NCI-H1105 treated with DMSO at 0.1 percent for 48 hours (cell line): ENCODE measurements around the gene APBA1.

ENCODE experiments used
- DNase-seq: peaks from one replicate; lab custom pipeline; 2025; lab: John Stamatoyannopoulos, UW

APBA1 gene

DNA sequence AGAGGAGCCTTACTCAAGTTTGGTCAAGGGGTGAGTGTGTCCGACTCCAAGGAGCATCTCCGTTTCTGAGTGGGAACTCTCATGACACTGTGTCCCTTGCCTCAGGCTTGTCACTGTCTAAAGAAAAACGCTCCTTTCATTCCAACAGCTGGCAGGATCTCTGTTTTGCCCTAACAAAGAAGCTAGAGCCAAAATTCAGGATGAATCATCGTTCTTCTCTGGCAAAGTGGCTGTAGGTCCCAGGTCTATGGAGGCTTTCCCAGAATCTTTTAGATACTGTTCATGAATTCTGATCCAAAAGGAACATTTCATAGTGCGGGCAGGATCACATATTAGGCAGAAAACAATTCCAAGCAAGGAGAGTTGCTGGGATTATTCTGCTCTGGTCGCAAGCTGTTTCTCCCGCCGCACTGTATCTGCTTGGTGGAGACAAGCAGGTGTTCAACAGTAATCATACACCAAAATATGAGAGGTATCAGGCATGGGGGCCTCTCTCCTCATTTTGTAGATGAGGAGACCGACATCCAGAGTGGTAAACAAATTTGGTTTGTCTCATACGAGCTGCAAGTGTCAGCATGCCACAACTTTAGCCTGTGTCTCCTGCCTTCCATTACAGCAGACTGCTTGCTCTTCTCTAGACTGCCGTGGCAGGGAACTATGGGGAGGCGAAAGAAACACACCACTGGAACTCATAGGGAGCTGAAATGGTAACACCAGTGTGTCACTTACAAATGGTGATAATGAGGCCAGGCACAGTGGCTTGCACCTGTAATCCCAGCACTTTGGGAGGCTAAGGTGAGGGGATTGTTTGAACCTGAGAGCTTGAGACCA lies 274.6 kb downstream of the APBA1 start:
- no peak for DNase-seq

DNA sequence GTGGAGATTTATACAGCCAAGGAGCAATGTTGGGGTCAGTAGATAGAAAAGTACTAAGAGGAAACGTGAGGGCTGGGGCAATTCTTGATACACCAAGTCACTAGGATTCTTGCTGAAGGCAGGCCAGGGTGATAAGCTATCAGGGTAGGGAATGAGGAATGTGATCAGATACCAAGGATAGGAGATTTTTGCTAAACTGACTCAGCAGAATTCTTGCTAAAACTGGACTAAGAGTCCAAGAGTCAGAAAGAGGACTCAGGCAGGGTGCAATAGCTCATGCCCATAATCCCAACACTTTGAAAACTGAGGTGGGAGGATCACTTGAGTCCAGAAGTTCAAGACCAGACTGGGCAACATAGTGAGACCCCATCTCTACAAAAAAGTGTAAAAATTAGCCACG lies 275.4 kb downstream of the APBA1 start:
- no peak for DNase-seq

DNA sequence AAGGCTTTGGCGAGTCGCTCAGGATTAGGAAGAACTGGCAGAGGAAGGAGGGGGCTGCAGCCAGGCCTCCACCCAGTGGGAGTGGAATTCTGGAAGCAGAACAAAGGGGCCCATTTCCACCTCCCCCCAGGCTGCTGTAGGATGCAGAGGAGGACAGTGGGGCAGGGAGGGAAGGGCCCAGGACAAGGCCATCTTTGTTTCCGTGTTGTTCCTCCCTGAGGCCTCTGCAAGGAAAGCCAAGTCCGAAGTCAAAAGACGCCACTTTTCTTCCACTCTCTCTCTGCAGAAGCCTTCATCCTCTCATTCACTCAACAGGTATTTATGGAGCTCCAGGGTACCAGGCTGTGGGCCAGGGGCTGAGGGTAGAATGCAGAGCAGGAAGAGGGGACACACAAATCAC lies 276.5 kb downstream of the APBA1 start:
- DNase-seq, result no peak

DNA sequence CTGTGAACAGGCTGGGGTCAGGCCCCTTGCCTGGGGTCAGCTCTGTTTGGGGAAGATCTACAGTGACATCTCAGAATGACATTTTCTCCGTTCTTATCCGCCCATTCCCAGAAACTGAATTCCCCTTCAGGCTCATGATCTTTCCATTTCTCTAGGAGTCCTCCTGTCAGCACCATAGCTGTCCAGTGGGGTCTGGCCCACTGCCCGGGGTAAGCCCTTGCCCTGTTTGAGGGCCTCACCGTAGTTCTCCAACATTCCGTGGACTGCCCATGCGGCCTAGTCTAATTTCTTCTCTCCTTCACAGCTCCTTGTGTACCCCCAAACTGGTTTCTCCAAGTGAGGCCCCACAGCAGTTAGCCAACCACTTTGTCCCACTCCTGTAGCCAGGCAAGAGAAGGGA lies 278.7 kb downstream of the APBA1 start:
- no peak for DNase-seq

DNA sequence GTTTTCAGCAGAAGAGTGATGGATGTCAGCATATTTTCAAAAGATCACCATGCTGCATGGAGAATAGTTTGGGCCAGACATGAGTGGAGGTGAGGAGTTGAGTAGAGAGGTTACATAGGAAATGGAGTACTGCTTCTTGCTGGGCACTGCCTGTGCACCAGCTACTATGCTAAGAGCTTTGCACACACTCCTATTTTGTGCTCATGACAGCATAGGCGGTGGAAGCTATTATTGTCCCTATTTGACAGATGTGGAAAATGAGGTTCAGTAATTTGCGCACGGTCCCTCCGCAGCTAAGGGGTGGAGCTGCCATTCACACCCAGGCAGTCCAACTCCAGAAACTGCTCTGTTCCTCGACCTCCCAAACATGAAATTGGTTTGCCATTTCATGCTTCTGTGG lies 279.3 kb downstream of the APBA1 start:
- DNase-seq, result no peak

DNA sequence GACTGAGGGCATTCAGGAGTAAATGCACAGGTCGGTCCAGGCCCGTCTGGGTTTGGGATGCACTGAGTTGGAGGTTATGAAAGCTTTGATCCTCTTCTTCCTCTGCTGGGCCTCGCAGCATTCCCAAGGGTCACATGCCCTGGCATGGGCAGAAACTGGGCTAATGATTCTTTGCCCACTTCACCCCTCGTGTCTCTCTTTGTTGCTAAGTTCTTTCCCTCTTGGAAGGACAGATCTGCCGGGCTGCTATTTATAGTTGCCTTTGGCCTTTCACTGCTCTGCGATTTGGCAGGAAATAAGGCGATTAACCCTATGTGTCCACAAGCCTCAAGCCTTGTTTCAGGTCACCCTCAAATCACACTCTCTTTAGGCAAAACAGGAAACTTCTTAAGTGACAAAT lies 280.2 kb downstream of the APBA1 start:
- no peak for DNase-seq

DNA sequence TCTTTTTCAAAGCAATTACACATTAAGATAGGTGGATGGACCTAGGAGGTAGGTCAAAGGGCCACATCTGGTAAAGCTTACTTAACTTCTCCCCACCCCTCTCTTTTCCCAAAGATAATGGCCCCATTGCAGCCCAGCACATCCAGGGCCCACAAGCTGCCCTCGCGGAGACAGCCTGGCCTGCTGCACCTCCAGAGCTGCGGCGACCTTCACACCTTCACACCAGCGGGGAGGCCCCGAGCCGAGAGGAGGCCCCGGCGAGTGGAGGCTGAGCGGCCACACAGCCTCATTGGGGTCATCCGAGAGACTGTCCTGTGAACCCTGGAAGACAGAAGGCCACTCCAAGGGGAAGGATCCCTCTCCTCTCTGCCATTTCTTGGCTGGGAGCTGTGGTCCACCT lies 280.7 kb downstream of the APBA1 start:
- DNase-seq, result no peak

DNA sequence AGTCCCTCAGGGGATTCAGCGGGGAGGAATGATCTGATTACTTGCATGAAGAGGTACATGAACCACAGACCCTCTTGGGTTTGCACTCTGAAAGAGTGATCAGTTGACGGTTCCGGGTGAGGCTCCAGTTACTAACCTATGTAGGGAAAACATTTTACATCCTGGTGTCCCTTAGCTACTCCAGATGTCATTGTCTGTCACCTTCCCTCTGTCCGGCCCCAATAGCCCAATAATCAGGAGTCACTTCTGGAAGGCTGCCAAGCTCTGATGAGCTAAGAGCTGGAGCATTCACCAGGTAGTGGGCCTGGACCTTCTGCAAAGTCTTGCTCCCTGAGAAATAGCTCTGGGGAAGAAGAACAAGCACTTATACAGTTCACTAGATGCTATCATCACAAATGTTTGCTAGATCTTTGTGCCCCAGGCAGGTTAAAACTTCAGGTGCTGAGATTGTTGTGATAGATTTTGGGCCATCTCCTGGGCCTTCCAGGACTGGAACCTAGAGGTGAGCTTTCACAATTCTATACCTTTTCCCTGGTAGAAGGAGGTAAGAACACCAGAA lies 282.7 kb downstream of the APBA1 start:
- DNase-seq, result peak; percentile 27

DNA sequence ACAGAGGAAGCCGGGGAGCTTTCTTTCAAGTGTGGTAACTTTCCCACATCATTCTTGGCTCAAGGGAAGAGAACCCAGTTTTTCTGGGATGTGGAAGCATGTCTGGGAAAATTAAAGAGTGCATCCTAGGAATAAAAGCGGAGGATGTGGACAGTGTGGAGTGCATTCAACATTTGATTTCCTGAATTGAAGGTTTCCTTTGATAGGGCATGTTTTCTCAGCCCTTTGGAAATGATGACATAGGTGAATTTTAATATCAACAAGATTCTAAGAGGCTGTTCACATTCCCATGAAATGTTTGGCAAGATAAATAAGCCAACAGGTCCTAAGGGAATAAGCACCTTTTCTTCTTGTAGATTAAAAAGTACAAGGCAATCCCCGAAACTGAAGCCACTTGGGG lies 283.6 kb downstream of the APBA1 start:
- DNase-seq, result no peak

DNA sequence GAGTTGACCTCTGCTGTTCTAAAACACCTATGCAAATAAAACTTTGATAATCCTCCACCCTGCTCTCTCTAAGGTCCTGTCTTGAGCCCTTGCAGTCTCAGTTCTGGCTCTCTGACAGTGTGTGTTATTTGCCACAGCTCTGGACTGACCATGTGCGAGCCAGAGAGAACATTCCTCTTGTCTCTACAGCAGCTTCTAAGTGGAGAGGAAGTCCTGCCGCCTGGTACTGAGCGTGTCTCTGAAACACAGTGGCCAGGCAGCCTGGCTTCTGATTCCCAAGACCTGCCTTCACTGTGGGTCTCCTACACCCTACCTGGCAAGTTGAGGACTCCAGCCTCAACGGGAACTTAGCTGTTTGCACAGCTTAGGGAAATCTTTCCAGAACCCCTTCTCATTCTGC lies 285.5 kb downstream of the APBA1 start:
- DNase-seq, result no peak

DNA sequence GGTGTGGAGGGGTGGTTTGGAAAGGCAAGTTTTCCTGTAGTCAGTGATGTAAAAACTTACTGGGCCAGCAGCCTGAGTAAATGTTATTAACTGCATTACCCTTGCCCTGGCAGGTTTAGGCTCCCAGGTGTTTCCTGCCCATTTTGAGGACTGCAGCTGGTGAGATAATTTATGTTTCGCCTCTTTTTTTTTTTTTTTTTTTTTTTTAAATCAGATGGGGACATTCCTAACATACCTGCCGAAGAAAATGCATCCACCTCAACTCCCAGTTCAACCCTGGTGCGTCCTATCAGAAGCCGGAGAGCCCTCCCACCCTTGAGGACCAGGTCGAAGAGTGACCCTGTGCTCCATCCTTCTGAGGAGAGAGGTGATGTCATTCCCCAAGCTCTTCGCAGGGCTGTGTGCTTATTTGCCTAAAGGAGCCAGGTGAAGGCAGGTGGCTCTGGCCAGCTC lies 286.6 kb downstream of the APBA1 start:
- peak; percentile 93 for DNase-seq

DNA sequence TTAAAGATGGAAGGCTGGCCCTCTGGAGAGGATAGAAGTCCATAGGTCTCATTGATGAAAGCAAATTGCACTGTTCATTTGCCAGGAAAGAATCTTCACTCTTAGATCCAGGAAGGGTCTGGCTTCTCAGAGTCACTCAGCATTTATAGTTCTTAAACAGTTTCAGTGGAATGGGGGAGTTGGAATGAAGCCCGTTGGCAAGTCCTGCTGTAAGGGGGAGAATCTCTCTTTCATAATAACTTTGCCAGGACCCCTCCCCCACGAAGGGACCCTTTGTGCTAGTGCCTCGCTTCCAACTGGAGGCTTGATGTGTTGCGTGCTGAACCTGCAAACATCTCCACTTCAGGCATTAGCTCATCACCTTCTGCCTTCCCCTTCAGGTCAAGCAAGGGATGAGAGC lies 290.0 kb downstream of the APBA1 start:
- no peak for DNase-seq

DNA sequence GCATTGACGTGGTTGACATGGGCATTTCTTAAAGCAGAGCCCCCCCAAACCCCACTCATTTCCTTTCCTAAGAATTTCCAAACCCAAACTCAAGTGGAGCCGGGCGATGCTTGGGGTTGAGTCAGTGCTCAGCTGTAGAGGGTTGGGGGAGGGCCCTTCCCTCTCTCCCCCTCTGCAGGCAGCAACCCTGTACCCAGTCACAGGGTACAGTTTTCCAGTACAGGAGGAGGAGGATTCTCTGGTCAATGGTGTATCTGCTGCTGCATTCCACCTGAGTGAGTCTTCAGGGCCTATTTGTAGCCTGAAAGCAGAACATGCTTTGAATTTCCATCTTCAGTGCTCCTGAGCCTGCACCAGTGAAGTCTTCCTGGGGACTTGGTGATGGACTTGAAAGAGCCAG lies 291.4 kb downstream of the APBA1 start:
- DNase-seq, result no peak

DNA sequence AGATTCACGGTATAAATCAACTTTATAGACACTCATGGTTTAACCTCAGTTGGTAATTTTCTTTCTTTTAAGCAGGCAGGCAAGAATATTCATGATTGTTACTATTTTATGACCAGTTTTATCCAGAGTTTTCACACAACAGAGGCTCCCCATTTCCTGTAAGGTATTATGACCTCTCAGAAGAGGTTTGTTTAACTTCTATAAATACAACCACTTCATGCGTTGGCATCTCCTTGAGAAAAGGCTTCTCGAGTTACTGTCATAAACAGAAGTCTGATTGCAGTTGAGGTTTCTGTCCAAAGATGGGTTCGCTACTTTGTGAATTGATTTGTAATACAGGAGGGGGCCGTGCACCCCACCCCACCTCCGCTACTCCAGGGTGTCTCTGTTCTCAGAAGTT lies 291.9 kb downstream of the APBA1 start:
- no peak for DNase-seq

DNA sequence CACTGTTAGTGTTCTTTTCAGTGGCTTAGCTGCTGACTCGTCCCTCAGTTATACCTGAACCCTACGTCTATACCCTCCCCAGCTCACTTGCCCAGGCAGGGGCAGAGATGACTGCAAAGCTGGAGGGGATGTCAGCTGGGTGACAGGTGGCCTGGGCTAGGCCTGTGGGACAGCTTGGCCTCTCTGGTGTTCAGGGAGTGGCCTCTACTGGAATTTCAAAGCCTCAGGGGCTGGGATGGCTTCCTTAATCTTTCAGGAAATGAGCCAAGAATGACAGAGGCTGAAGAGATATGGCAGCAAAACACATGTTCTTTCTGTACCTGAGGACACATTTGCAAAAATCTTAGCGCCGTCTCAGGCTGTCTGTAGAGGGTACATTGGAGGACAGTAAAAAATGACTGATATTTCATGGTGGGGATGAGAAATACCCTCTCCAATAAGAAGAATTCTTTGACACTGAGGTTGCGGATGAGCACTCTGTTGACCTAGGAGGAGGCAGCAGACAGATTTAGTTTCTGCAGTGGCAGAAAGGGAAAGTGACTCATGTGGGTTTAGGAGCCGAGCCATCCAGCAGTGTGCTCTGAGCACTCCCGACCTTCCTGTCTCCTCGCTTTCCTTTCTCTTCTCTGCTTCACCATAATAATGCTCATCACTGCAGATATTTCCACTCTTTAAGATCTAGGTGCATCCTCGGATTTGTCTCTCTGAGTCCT lies 292.7 kb downstream of the APBA1 start:
- DNase-seq, result no peak

DNA sequence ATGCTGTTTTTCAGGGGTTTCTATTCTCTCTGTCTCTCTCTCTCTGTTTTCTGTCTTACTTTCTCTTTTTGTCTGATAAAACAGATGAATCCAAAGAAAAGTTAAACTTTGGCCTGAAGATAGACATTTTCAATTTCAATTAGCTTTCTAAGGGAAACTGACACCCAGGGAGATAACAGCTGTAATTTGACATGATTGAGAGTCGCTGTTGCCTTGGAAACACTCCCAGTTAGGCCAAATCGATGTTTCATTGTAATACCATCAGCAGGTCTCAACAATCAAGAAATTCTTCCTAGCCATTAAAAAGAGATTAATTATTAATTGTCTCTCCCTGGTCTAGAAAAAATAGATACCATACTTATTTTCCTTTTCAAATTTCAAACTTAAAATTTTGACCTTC lies 294.2 kb downstream of the APBA1 start:
- DNase-seq, result no peak
